Measurements from ENCODE around the gene KLHL29. TPM values are rescaled to one million over a fixed set of nuclear protein-coding genes. Genes with fewer than 3 reads are reported as not detected.

KLHL29 gene
- polyA plus RNA-seq, 1 donor from 2014 or later, result 42.4 TPM

- Histone ChIP-seq H3K9me3 (ENCODE audit: low read length) (no peaks in the 10 kb centered on the region), H3K79me2 (replicated peaks; ENCODE audit: insufficient read depth, low read length) (no peaks in the 10 kb centered on the region), H3K4me3 (ENCODE audit: low read length) (no peak overlapping the region), H3K4me2 (ENCODE audit: low read length) (no peak overlapping the region), H3F3A (ENCODE audit: insufficient read depth, low read length, poor library complexity, severe bottlenecking) (no peaks in the 10 kb centered on the region), H3K9me2 (ENCODE audit: insufficient read depth, low read length) (no peaks in the 10 kb centered on the region), H3K27me3 (ENCODE audit: insufficient read depth, low read depth, low read length) (no peaks in the 10 kb centered on the region), H4K20me1 (ENCODE audit: insufficient read depth) (peaks cover 8% of the 10 kb centered on the region), H2AFZ (ENCODE audit: low read depth, low read length) (no peak overlapping the region), H3K9ac (ENCODE audit: low read length) (no peak overlapping the region), H3K27ac (ENCODE audit: low read length) (no peak overlapping the region), H3K36me3 (ENCODE audit: insufficient read depth, low read length) (no peaks in the 10 kb centered on the region)
- no peak for TF ChIP-seq EP300 (conservative IDR thresholded peaks at IDR 0.05; ENCODE audit: poor library complexity, severe bottlenecking)
- no peak for TF ChIP-seq POLR2AphosphoS5 (IDR thresholded peaks at IDR 0.05)
- TF ChIP-seq REST (IDR thresholded peaks at IDR 0.05; ENCODE audit: borderline replicate concordance), result no peak
- TF ChIP-seq RAD21 (conservative IDR thresholded peaks at IDR 0.05), result no peak
- no peak for TF ChIP-seq TAF1 (IDR thresholded peaks at IDR 0.05; ENCODE audit: low read depth)
- TF ChIP-seq SMC3 (conservative IDR thresholded peaks at IDR 0.05; ENCODE audit: poor library complexity), result no peak
- no peak for TF ChIP-seq CTCF (IDR thresholded peaks at IDR 0.05; ENCODE audit: poor library complexity, severe bottlenecking)
- no peak for TF ChIP-seq EZH2 (IDR thresholded peaks at IDR 0.05; ENCODE audit: borderline replicate concordance, insufficient read depth, low read length, poor library complexity, severe bottlenecking)
- no peak for TF ChIP-seq MXI1 (conservative IDR thresholded peaks at IDR 0.05; ENCODE audit: poor library complexity, severe bottlenecking)
Measured at GRCh38 chr2:23536326-23536725, 151.3 kb downstream of the KLHL29 start.

- Histone ChIP-seq H2AFZ (ENCODE audit: low read depth, low read length) (no peak overlapping the region), H3K4me2 (ENCODE audit: low read length) (no peak overlapping the region), H3K79me2 (replicated peaks; ENCODE audit: insufficient read depth, low read length) (no peaks in the 10 kb centered on the region), H3K36me3 (ENCODE audit: insufficient read depth, low read length) (no peaks in the 10 kb centered on the region), H3F3A (ENCODE audit: insufficient read depth, low read length, poor library complexity, severe bottlenecking) (no peaks in the 10 kb centered on the region), H3K9me2 (ENCODE audit: insufficient read depth, low read length) (no peaks in the 10 kb centered on the region), H4K20me1 (ENCODE audit: insufficient read depth) (no peaks in the 10 kb centered on the region), H3K9me3 (ENCODE audit: low read length) (no peaks in the 10 kb centered on the region), H3K4me3 (ENCODE audit: low read length) (no peak overlapping the region), H3K27ac (ENCODE audit: low read length) (no peak overlapping the region), H3K9ac (ENCODE audit: low read length) (no peak overlapping the region), H3K27me3 (ENCODE audit: insufficient read depth, low read depth, low read length) (no peaks in the 10 kb centered on the region)
- TF ChIP-seq TAF1 (IDR thresholded peaks at IDR 0.05; ENCODE audit: low read depth) (no peak), SMC3 (conservative IDR thresholded peaks at IDR 0.05; ENCODE audit: poor library complexity) (no peak), EP300 (conservative IDR thresholded peaks at IDR 0.05; ENCODE audit: poor library complexity, severe bottlenecking) (no peak), CTCF (IDR thresholded peaks at IDR 0.05; ENCODE audit: poor library complexity, severe bottlenecking) (no peak), REST (IDR thresholded peaks at IDR 0.05; ENCODE audit: borderline replicate concordance) (no peak), EZH2 (IDR thresholded peaks at IDR 0.05; ENCODE audit: borderline replicate concordance, insufficient read depth, low read length, poor library complexity, severe bottlenecking) (no peak), POLR2AphosphoS5 (IDR thresholded peaks at IDR 0.05) (no peak), RAD21 (conservative IDR thresholded peaks at IDR 0.05) (no peak), MXI1 (conservative IDR thresholded peaks at IDR 0.05; ENCODE audit: poor library complexity, severe bottlenecking) (no peak)
Measured at GRCh38 chr2:23537991-23538390, 153.0 kb downstream of the KLHL29 start.
